Stomach (tissue), 9 donors: ENCODE results near the gene DBN1. TPM values are rescaled to one million over a fixed set of nuclear protein-coding genes. Genes with fewer than 3 reads are reported as not detected.

Source experiments
- DNase-seq, 2 donors: peaks; one replicate each; pipeline versions ENCODE4 v3.0.0 to v3.0.0-alpha.2; 2013 to 2019
- H3K27ac ChIP-seq, 5 donors: fragments of 200-600 bp in 4 of 5; sonication (generic) in 4 of 5; one replicate each; pipeline ENCODE4 v1.5.1; 2013 to 2019; ENCODE audit warnings: mild to moderate bottlenecking in 1 of 5, moderate library complexity in 1 of 5
- H3K27me3 ChIP-seq, 3 donors: fragments of 200-600 bp; sonication (generic); one replicate each; pipeline ENCODE4 v1.5.1; 2017 to 2019; ENCODE audit warnings: mixed run types in 1 of 3
- H3K36me3 ChIP-seq, 4 donors: fragments of 200-600 bp; sonication (generic); 1 replicate in 3 of 4; 2 replicates in 1 of 4; pipeline ENCODE4 v1.5.1; 2016 to 2019
- H3K4me1 ChIP-seq, 4 donors: fragments of 200-600 bp; sonication (generic); one replicate each; pipeline ENCODE4 v1.5.1; 2016 to 2019
- H3K4me3 ChIP-seq, 4 donors: fragments of 200-600 bp; sonication (generic) in 3 of 4; one replicate each; pipeline ENCODE4 v1.5.1; 2016 to 2019; ENCODE audit warnings: mild to moderate bottlenecking in 1 of 4
- H3K9me3 ChIP-seq, 4 donors: fragments of 200-600 bp; sonication (generic); one replicate each; pipeline ENCODE4 v1.5.1; 2016 to 2019
- EP300 ChIP-seq: sonication (generic); formaldehyde crosslinking; IDR thresholded peaks from one replicate; pipeline ENCODE4 v1.6.1; 2017; ENCODE audit warnings: antibody characterized with exemption
- POLR2A ChIP-seq, 4 donors: fragments of 450-650 bp; IDR thresholded peaks; one replicate each; pipeline ENCODE4 v1.6.1; 2016; ENCODE audit warnings: antibody characterized with exemption in 4 of 4, control low read depth in 2 of 4, mild to moderate bottlenecking in 1 of 4, moderate library complexity in 1 of 4
- POLR2AphosphoS5 ChIP-seq, 3 donors: sonication (generic); formaldehyde crosslinking; IDR thresholded peaks; one replicate each; pipeline ENCODE4 v1.6.1; 2016; ENCODE audit warnings: antibody characterized with exemption in 3 of 3
- WGBS, 5 donors: extraction: QIAGEN DNeasy Blood & Tissue Kit in 3 of 5; methylation state at CpG; one replicate each; pipeline versions ENCODE4 v1.1.5 to v1.1.7; 2013 to 2018; 5-methylcytosine and 5-hydroxymethylcytosine counted together
- intact Hi-C: fragments of 100-400 bp; cut with DNase I; formaldehyde crosslinking; loops from one replicate; pipeline ENCODE4 v1.15.1; 2023; ENCODE audit warnings: low total_unique reads
- polyA plus RNA-seq, 3 donors: library from polyadenylated mRNA; stranded (reverse); fragments of 200-250 nt; gene quantifications; one replicate each; pipeline ENCODE4 v1.2.3, GENCODE V29; 2013
- total RNA-seq, 5 donors: library from RNA; depleted of rRNA; stranded (reverse); fragments of >200 nt; gene quantifications; one replicate each; pipeline versions ENCODE4 v1.1.0 to v1.2.3, GENCODE V29; 2014 to 2016
- TF ChIP-seq, protein P1 (sequence below), 7 experiments: fragments of 450-650 bp in 4 of 7; fragments of 200-600 bp in 3 of 7; sonication (generic) in 3 of 7; IDR thresholded peaks; one replicate each; pipeline ENCODE4 v1.5.1; 2016 to 2019; ENCODE audit warnings: antibody characterized with exemption in 7 of 7, control low read depth in 2 of 7, mild to moderate bottlenecking in 1 of 7
- donor health status: healthy with polysubstance abuse.
- donor health status: Bipolar disorder and iron deficiency.
- donor health status: healthy.

Gene DBN1
- total and polyA plus RNA-seq, 8 donors = 14.7 to 78.1 (median 36.5) TPM

DNA sequence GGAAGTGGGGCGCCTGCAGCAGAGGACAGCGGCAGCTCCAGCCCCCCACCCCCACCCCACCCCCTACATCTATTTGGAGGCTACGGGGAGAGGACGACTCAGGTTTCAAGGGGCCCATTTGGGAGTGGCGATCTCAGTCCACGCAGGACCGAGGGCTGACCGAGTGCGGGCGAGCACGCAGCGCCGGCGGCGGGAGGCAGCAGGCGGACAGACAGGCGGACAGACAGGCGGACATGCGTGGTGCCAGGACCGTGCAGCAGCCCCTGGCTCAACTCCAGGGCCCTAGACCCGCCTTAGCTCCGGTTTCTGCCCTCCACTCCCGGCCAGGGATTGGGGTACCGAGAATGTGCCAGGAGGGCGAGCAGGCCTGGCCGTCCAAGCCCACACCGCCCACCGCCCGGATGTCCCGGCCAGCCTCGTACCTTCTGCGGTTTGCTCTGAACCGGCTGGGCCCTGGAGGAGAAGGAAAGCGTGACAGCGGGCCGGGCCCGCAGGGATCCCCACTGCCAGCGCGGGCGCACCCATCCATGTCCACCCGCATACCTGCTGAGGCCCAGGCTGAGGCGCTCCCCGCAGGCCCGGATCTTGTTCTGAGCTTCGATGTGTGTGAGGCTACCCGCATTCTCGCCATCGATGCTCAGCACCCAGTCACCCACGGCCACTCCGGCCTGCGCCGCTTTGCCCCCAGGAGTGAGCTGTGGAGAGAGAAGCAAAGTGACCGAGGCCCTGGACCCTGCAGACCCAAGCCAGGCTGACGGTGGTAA is 18.7 kb upstream of the DBN1 start:
- Histone ChIP-seq H3K9me3 (no peaks in the 10 kb centered on the region), H3K4me3 (peak overlapping the region in 2 of 4 donors; percentile 6 to 19), H3K36me3 (peaks cover 26 to 57% (median 51%) of the 10 kb centered on the region in 4 donors), H3K27ac (peak overlapping the region in 4 of 5 donors; percentile 52 to 94 (median 90)), H3K27me3 (no peaks in the 10 kb centered on the region), H3K4me1 (peaks cover 47 to 90% (median 64%) of the 10 kb centered on the region in 4 donors)
- WGBS, 5 donors = 85 to 94% (median 92%) methylated on average over 32 to 54 of the region's 54 CpGs
- DNase-seq = no peak
- TF ChIP-seq POLR2AphosphoS5 (IDR thresholded peaks at IDR 0.05) (no peak), EP300 (no peak), POLR2A (IDR thresholded peaks at IDR 0.05) (no peak)
- TF ChIP-seq, protein P1, sequence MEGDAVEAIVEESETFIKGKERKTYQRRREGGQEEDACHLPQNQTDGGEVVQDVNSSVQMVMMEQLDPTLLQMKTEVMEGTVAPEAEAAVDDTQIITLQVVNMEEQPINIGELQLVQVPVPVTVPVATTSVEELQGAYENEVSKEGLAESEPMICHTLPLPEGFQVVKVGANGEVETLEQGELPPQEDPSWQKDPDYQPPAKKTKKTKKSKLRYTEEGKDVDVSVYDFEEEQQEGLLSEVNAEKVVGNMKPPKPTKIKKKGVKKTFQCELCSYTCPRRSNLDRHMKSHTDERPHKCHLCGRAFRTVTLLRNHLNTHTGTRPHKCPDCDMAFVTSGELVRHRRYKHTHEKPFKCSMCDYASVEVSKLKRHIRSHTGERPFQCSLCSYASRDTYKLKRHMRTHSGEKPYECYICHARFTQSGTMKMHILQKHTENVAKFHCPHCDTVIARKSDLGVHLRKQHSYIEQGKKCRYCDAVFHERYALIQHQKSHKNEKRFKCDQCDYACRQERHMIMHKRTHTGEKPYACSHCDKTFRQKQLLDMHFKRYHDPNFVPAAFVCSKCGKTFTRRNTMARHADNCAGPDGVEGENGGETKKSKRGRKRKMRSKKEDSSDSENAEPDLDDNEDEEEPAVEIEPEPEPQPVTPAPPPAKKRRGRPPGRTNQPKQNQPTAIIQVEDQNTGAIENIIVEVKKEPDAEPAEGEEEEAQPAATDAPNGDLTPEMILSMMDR (IDR thresholded peaks at IDR 0.05) = no peak
- intact Hi-C loops = no loop called here

DNA sequence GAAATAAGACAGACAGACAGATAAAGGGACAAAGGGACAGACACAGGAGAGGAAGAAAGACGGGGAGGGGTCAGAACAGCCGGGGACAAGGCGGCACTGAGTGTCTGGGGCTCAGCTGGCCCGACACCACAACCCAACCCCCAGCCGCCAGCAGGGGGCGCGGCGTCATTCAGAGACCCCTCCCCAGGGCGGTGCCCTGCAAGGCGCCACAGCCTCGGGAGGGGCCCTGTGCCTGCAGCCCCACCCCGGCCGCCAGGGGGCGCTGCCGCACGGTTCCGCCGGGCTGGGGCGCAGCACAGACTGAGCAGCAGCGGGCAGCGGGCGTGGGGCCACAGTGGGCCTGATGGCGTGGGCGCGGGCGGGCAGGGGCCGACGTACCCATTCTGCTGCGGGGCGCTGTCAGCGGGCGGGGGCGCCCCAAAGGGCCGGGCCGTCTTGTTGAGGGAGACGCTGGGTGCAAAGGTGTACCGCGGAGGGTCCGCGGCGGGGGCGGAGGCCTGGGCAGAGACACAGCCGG is 18.1 kb upstream of the DBN1 start:
- peak overlapping the region in 2 of 4 donors; percentile 6 to 19 for H3K4me3 ChIP-seq
- H3K9me3 ChIP-seq = no peaks in the 10 kb centered on the region
- DNase-seq = peak in 1 of 2 donors; percentile 82
- H3K36me3 ChIP-seq = peaks cover 27 to 64% (median 56%) of the 10 kb centered on the region in 4 donors
- 60 to 73% (median 68%) methylated on average over 30 to 43 of the region's 43 CpGs for WGBS, 5 donors
- peak overlapping the region in 4 of 5 donors; percentile 20 to 90 (median 70) for H3K27ac ChIP-seq
- TF ChIP-seq EP300 (no peak), POLR2AphosphoS5 (IDR thresholded peaks at IDR 0.05) (no peak)
- TF ChIP-seq, protein P1 (IDR thresholded peaks at IDR 0.05) = peak in 5 of 7 experiments; percentile 12 to 76 (median 49)
- intact Hi-C loops = no loop called here
- peaks cover 41 to 83% (median 60%) of the 10 kb centered on the region in 4 donors for H3K4me1 ChIP-seq
- no peaks in the 10 kb centered on the region for H3K27me3 ChIP-seq

DNA sequence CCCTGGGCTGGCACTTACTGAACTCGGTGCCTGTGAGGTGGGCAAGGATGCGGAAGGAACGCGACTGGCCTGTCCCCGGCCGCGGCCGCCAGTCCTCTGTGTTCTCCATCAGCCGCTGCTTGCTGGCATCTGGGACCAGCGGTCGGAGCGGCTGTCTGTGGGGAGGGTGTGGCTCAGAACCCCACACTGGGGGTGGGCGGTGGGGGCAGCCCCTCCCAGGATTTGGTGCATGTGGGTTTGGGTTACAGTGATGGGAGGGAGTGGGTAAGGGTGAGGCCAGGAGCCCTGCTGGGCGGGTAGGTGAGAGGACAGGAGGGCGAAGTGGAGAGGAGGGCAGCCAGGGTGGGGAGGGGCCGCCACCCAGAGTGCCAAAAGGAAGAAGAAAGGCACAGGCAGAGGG is 17.6 kb upstream of the DBN1 start:
- intact Hi-C loops = no loop called here
- no peak overlapping the region for H3K4me3 ChIP-seq
- H3K27me3 ChIP-seq = no peaks in the 10 kb centered on the region
- H3K27ac ChIP-seq = peak overlapping the region in 3 of 5 donors; percentile 44 to 90 (median 89)
- no peaks in the 10 kb centered on the region for H3K9me3 ChIP-seq
- peaks cover 36 to 78% (median 56%) of the 10 kb centered on the region in 4 donors for H3K4me1 ChIP-seq
- 85 to 94% (median 92%) methylated on average over 16 of the region's 16 CpGs for WGBS, 5 donors
- no peak for DNase-seq
- TF ChIP-seq, protein P1 (IDR thresholded peaks at IDR 0.05) = no peak
- TF ChIP-seq EP300 (no peak), POLR2A (IDR thresholded peaks at IDR 0.05) (no peak), POLR2AphosphoS5 (IDR thresholded peaks at IDR 0.05) (no peak)
- H3K36me3 ChIP-seq = peaks cover 27 to 69% (median 61%) of the 10 kb centered on the region in 4 donors

DNA sequence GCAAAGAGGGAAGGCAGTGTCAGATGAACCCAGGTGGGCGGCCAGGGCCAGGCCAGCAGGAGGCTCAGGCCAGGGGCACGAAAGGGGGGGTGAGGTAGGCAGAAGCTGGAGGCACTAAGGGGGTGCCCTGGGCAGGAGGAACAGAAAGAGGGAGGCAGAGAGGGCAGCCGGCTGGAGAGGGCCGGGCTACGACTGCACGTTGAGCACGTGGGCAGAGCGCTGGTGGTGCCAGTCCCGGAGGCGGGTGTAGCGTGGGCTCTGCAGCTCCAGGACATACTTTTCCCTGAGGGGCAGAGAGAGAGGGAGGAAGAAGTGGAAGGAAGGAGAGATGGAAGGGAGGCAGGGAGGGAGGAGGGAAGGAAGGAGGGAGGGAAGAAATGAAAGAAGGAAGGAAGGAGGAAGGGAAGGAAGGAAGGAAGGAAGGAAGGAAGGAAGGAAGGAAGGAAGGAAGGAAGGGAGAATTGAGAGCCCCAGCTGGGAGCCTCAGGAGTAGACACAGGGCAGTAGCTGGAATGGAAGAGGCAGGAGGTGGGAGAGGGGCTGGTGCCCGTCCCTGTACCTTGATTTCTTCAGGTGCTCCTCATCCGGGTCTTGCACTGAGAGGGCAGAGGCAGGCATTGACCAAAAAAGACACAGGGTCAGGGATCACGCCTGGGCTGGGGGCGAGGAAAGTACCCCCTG is 17.0 kb upstream of the DBN1 start:
- TF ChIP-seq, protein P1 (IDR thresholded peaks at IDR 0.05) = no peak
- H3K36me3 ChIP-seq = peaks cover 27 to 75% (median 63%) of the 10 kb centered on the region in 4 donors
- no peaks in the 10 kb centered on the region for H3K27me3 ChIP-seq
- 81 to 91% (median 90%) methylated on average over 13 to 15 of the region's 15 CpGs for WGBS, 5 donors
- peak overlapping the region in 3 of 5 donors; percentile 44 to 90 (median 89) for H3K27ac ChIP-seq
- intact Hi-C loops = no loop called here
- no peak for DNase-seq
- H3K4me3 ChIP-seq = no peak overlapping the region
- H3K4me1 ChIP-seq = peaks cover 30 to 77% (median 53%) of the 10 kb centered on the region in 4 donors
- no peaks in the 10 kb centered on the region for H3K9me3 ChIP-seq
